HT1080 (cell line): ENCODE results near the gene ACE2. TPM values are rescaled to one million over a fixed set of nuclear protein-coding genes. Genes with fewer than 3 reads are reported as not detected.
"Not testable (repeated sequence)": the region's sequence is repeated elsewhere in the genome, so short reads cannot be mapped to it uniquely, and the experiment has no call there.

Source experiments
- DNase-seq: peaks from one replicate; pipeline ENCODE4 v3.0.0-alpha.2; 2015; ENCODE audit warnings: low read depth
- polyA plus RNA-seq, 2 experiments: library from polyadenylated mRNA; depleted of rRNA; stranded (reverse); fragments of >200 nt; gene quantifications; 2 replicates each; pipeline ENCODE4 v1.2.3, GENCODE V29; 2015
- total RNA-seq: library from RNA; depleted of rRNA; stranded (reverse); fragments of >200 nt; shearing (Covaris generic); gene quantifications from 2 replicates; pipeline ENCODE4 v1.2.3, GENCODE V29; 2014; rRNA removed

ACE2 gene
- not detected in 2 replicates for total RNA-seq
- not detected in 2 replicates for polyA plus RNA-seq (2015; cell fraction: cytosol; rRNA removed)
- not detected in 2 replicates for polyA plus RNA-seq (2015; cell fraction: nucleus; rRNA removed)

GRCh38 chrX:15600745-15601144, at the start of gene ACE2:
Gene ACE2 (minus strand): TSS chrX:15600960. CDS start chrX:15600911, 49 bp downstream.
- DNase-seq: no peak

GRCh38 chrX:15647510-15647909, 46.8 kb upstream of the ACE2 start:
- DNase-seq: not testable (repeated sequence)

GRCh38 chrX:15646543-15646942, 45.8 kb upstream of the ACE2 start:
- no peak for DNase-seq

GRCh38 chrX:15646031-15646430, 45.3 kb upstream of the ACE2 start:
- no peak for DNase-seq

- no peak for DNase-seq
These were observed 44.5 kb upstream of the ACE2 start for GRCh38 chrX:15645266-15645665.

- no peak for DNase-seq
These were observed 43.8 kb upstream of the ACE2 start for GRCh38 chrX:15644560-15644872.

GRCh38 chrX:15643786-15644559, 43.2 kb upstream of the ACE2 start:
- no peak for DNase-seq

GRCh38 chrX:15631637-15632036, 30.9 kb upstream of the ACE2 start:
- DNase-seq: no peak

- no peak for DNase-seq
These were observed 22.3 kb upstream of the ACE2 start for GRCh38 chrX:15623054-15623453.

- DNase-seq: peak; percentile 46
These were observed 18.4 kb upstream of the ACE2 start for GRCh38 chrX:15619053-15619755.

- DNase-seq: no peak
These were observed 16.4 kb upstream of the ACE2 start for GRCh38 chrX:15617111-15617510.

- DNase-seq: no peak
These were observed 15.8 kb upstream of the ACE2 start for GRCh38 chrX:15616531-15616930.

- no peak for DNase-seq
These were observed 6.3 kb upstream of the ACE2 start for GRCh38 chrX:15607067-15607466.

- no peak for DNase-seq
These were observed 5.4 kb upstream of the ACE2 start for GRCh38 chrX:15606136-15606535.

- no peak for DNase-seq
These were observed 4.5 kb upstream of the ACE2 start for GRCh38 chrX:15605226-15605625.

- DNase-seq: no peak
These were observed 2.0 kb upstream of the ACE2 start for GRCh38 chrX:15602761-15603160.

GRCh38 chrX:15601932-15602331, 1.2 kb upstream of the ACE2 start:
- no peak for DNase-seq

- no peak for DNase-seq
These were observed 711 bp downstream of the ACE2 start for GRCh38 chrX:15600049-15600448.

- DNase-seq: no peak
These were observed 1.3 kb downstream of the ACE2 start for GRCh38 chrX:15599461-15599860.

GRCh38 chrX:15598026-15598425, 2.7 kb downstream of the ACE2 start:
- no peak for DNase-seq

- DNase-seq: no peak
These were observed 6.4 kb downstream of the ACE2 start for GRCh38 chrX:15594371-15594770.

GRCh38 chrX:15579778-15580747, 20.7 kb downstream of the ACE2 start:
- DNase-seq: no peak
